HG02870 (cell line): ENCODE data around the gene ZBP1.
A peak's percentile ranks its signal among the peaks of the same experiment; 100 is the strongest.

Experiments
- ATAC-seq: cut with Tn5 transposase; IDR thresholded peaks from one replicate; pipeline ENCODE4 v1.9.1; 2021; ENCODE audit warnings: mild to moderate bottlenecking, moderate library complexity; ENCODE audit not compliant: unreplicated experiment

Gene ZBP1

GRCh38 chr20:57620274-57620990 is at the start of gene ZBP1:
ZBP1 (minus strand) TSS chr20:57620426; CDS start chr20:57620295, 131 bp downstream.
- peak; percentile 40 for ATAC-seq

- no peak for ATAC-seq
These were observed 49.4 kb upstream of the ZBP1 start for GRCh38 chr20:57669632-57670031.

- no peak for ATAC-seq
These were observed 47.9 kb upstream of the ZBP1 start for GRCh38 chr20:57667924-57668782.

- no peak for ATAC-seq
These were observed 47.2 kb upstream of the ZBP1 start for GRCh38 chr20:57667388-57667787.

- no peak for ATAC-seq
These were observed 46.6 kb upstream of the ZBP1 start for GRCh38 chr20:57666834-57667157.

GRCh38 chr20:57666106-57666833 is 46.0 kb upstream of the ZBP1 start:
- ATAC-seq = no peak

- no peak for ATAC-seq
These were observed 45.4 kb upstream of the ZBP1 start for GRCh38 chr20:57665589-57665971.

GRCh38 chr20:57664924-57665588 is 44.8 kb upstream of the ZBP1 start:
- ATAC-seq = no peak

GRCh38 chr20:57664476-57664875 is 44.2 kb upstream of the ZBP1 start:
- ATAC-seq = no peak

- no peak for ATAC-seq
These were observed 43.6 kb upstream of the ZBP1 start for GRCh38 chr20:57663681-57664451.

- ATAC-seq = no peak
These were observed 43.0 kb upstream of the ZBP1 start for GRCh38 chr20:57663241-57663640.

- no peak for ATAC-seq
These were observed 42.4 kb upstream of the ZBP1 start for GRCh38 chr20:57662456-57663240.

- no peak for ATAC-seq
These were observed 41.7 kb upstream of the ZBP1 start for GRCh38 chr20:57661746-57662455.

GRCh38 chr20:57660922-57661745 is 40.9 kb upstream of the ZBP1 start:
- no peak for ATAC-seq

GRCh38 chr20:57660181-57660921 is 40.1 kb upstream of the ZBP1 start:
- no peak for ATAC-seq

- no peak for ATAC-seq
These were observed 39.4 kb upstream of the ZBP1 start for GRCh38 chr20:57659517-57660180.
